HuH-7.5 (cell line): ENCODE measurements around the gene PMP22.
"Not testable (repeated sequence)": the region's sequence is repeated elsewhere in the genome, so short reads cannot be mapped to it uniquely, and the experiment has no call there.

Experiments
- DNase-seq: peaks from one replicate; pipeline ENCODE4 v3.0.0; 2011; ENCODE audit warnings: low spot score

The PMP22 gene

GRCh38 chr17:15255713-15256454, 9.2 kb downstream of the PMP22 start:
- no peak for DNase-seq

- no peak for DNase-seq
These were observed 14.8 kb downstream of the PMP22 start for GRCh38 chr17:15250135-15250860.

- no peak for DNase-seq
These were observed 15.6 kb downstream of the PMP22 start for GRCh38 chr17:15249487-15249886.

GRCh38 chr17:15247891-15248529, 17.1 kb downstream of the PMP22 start:
- no peak for DNase-seq

GRCh38 chr17:15245054-15245453, 20.1 kb downstream of the PMP22 start:
- no peak for DNase-seq

GRCh38 chr17:15240644-15241043, 24.5 kb downstream of the PMP22 start:
- no peak for DNase-seq

GRCh38 chr17:15239491-15239890, 25.6 kb downstream of the PMP22 start:
- no peak for DNase-seq

GRCh38 chr17:15238676-15239422, 26.3 kb downstream of the PMP22 start:
- no peak for DNase-seq

- DNase-seq = no peak
These were observed 27.1 kb downstream of the PMP22 start for GRCh38 chr17:15238057-15238456.

GRCh38 chr17:15237106-15237425, 28.1 kb downstream of the PMP22 start:
- peak; percentile 21 for DNase-seq

- DNase-seq = no peak
These were observed 28.6 kb downstream of the PMP22 start for GRCh38 chr17:15236281-15237105.

GRCh38 chr17:15233971-15234370, 31.2 kb downstream of the PMP22 start:
- no peak for DNase-seq

- DNase-seq = peak; percentile 39
These were observed 31.9 kb downstream of the PMP22 start for GRCh38 chr17:15233022-15233805.

- no peak for DNase-seq
These were observed 32.6 kb downstream of the PMP22 start for GRCh38 chr17:15232517-15232915.

GRCh38 chr17:15231851-15232516, 33.1 kb downstream of the PMP22 start:
- no peak for DNase-seq

GRCh38 chr17:15230866-15231265, 34.3 kb downstream of the PMP22 start:
- DNase-seq = no peak

GRCh38 chr17:15221827-15222226, 43.3 kb downstream of the PMP22 start:
- not testable (repeated sequence) for DNase-seq

- no peak for DNase-seq
These were observed 44.3 kb downstream of the PMP22 start for GRCh38 chr17:15220785-15221184.

GRCh38 chr17:15216481-15216880, 48.6 kb downstream of the PMP22 start:
- DNase-seq = no peak

GRCh38 chr17:15213381-15214087, 51.6 kb downstream of the PMP22 start:
- no peak for DNase-seq
